GM12891 (cell line): ENCODE data around the gene SLAMF6.

Source experiments
- PAX5 ChIP-seq: IDR thresholded peaks from 2 replicates; pipeline ENCODE4 v1.6.1; 2011; ENCODE audit warnings: low read length, moderate library complexity, mild to moderate bottlenecking; ENCODE audit not compliant: insufficient read depth, severe bottlenecking
- POLR2A ChIP-seq: IDR thresholded peaks from 2 replicates; pipeline ENCODE4 v1.6.1; 2011; ENCODE audit warnings: low read depth, low read length, control low read depth
- POLR2AphosphoS5 ChIP-seq: IDR thresholded peaks from 2 replicates; pipeline ENCODE4 v1.6.1; 2011; ENCODE audit warnings: low read depth, low read length, control low read depth
- POU2F2 ChIP-seq: IDR thresholded peaks from 2 replicates; pipeline ENCODE4 v1.6.1; 2011; ENCODE audit warnings: low read depth, mild to moderate bottlenecking, control low read depth, low read length, moderate library complexity

GRCh38 chr1:160504651-160505050, 18.4 kb downstream of the SLAMF6 start:
- TF ChIP-seq POLR2A (no peak), POU2F2 (no peak), PAX5 (no peak), POLR2AphosphoS5 (no peak)
